H9 (cell line): Measurements from ENCODE around the gene PUM1. TPM values are rescaled to one million over a fixed set of nuclear protein-coding genes. Genes with fewer than 3 reads are reported as not detected.

Source experiments
- DNase-seq: peaks from one replicate; pipeline ENCODE4 v3.0.0-alpha.2; 2017
- H2AFZ ChIP-seq: one replicate; pipeline ENCODE4 v1.6.1; 2013; ENCODE audit warnings: mild to moderate bottlenecking, low read length, control low read depth, moderate library complexity
- H2AK5ac ChIP-seq: 2 replicates; pipeline ENCODE4 v1.6.1; 2013; ENCODE audit warnings: low read length, control low read depth, mixed read lengths; ENCODE audit not compliant: insufficient read length
- H2BK120ac ChIP-seq: one replicate; pipeline ENCODE4 v1.6.1; 2013; ENCODE audit warnings: low read depth, mild to moderate bottlenecking, low read length, control low read depth, inconsistent platforms; ENCODE audit not compliant: poor library complexity, severe bottlenecking
- H2BK12ac ChIP-seq: 2 replicates; pipeline ENCODE4 v1.6.1; 2013; ENCODE audit warnings: low read length, control low read depth, mixed read lengths, low read depth; ENCODE audit not compliant: insufficient read length
- H2BK15ac ChIP-seq: 2 replicates; pipeline ENCODE4 v1.6.1; 2013; ENCODE audit warnings: low read depth, low read length, control low read depth
- H2BK20ac ChIP-seq: one replicate; pipeline ENCODE4 v1.6.1; 2013; ENCODE audit warnings: low read depth, mild to moderate bottlenecking, low read length, control low read depth, inconsistent platforms; ENCODE audit not compliant: poor library complexity, severe bottlenecking
- H2BK5ac ChIP-seq: 2 replicates; pipeline ENCODE4 v1.6.1; 2013; ENCODE audit warnings: low read length, control low read depth, mixed read lengths; ENCODE audit not compliant: insufficient read length
- H3K14ac ChIP-seq: 2 replicates; pipeline ENCODE4 v1.6.1; 2013; ENCODE audit warnings: low read length, control low read depth; ENCODE audit not compliant: insufficient read depth
- H3K18ac ChIP-seq: 2 replicates; pipeline ENCODE4 v1.6.1; 2013; ENCODE audit warnings: low read depth, mild to moderate bottlenecking, mixed read lengths, low read length, control low read depth; ENCODE audit not compliant: insufficient read length
- H3K23ac ChIP-seq: 2 replicates; pipeline ENCODE4 v1.6.1; 2013; ENCODE audit warnings: low read length, control low read depth, mixed read lengths, low read depth; ENCODE audit not compliant: insufficient read length
- H3K23me2 ChIP-seq: 2 replicates; pipeline ENCODE4 v1.6.1; 2013; ENCODE audit warnings: low read depth, mild to moderate bottlenecking, mixed read lengths, low read length, control low read depth; ENCODE audit not compliant: insufficient read length, poor library complexity, severe bottlenecking
- H3K27ac ChIP-seq: 2 replicates; pipeline ENCODE4 v1.5.1; 2013; ENCODE audit warnings: low read length, control low read depth, mixed read lengths, low read depth; ENCODE audit not compliant: insufficient read length
- H3K27me3 ChIP-seq: 2 replicates; pipeline ENCODE4 v1.6.1; 2013; ENCODE audit warnings: low read length, control low read depth, inconsistent platforms; ENCODE audit not compliant: insufficient read depth
- H3K4ac ChIP-seq: 2 replicates; pipeline ENCODE4 v1.6.1; 2013; ENCODE audit warnings: low read depth, mild to moderate bottlenecking, control low read depth, inconsistent platforms, low read length, moderate library complexity
- H3K4me1 ChIP-seq: 2 replicates; pipeline ENCODE4 v1.6.1; 2013; ENCODE audit warnings: low read length, control low read depth, inconsistent platforms; ENCODE audit not compliant: insufficient read depth
- H3K4me2 ChIP-seq: 2 replicates; pipeline ENCODE4 v1.6.1; 2013; ENCODE audit warnings: low read length, control low read depth, mixed read lengths; ENCODE audit not compliant: insufficient read length, insufficient read depth
- H3K56ac ChIP-seq: 2 replicates; pipeline ENCODE4 v1.6.1; 2013; ENCODE audit warnings: low read depth, mild to moderate bottlenecking, mixed read lengths, low read length, control low read depth; ENCODE audit not compliant: insufficient read length
- H3K79me1 ChIP-seq: 2 replicates; pipeline ENCODE4 v1.6.1; 2013; ENCODE audit warnings: low read depth, mild to moderate bottlenecking, moderate library complexity, low read length, control low read depth, inconsistent platforms; ENCODE audit not compliant: insufficient read depth, poor library complexity, severe bottlenecking
- H3K79me2 ChIP-seq: 2 replicates; pipeline ENCODE4 v1.6.1; 2013; ENCODE audit warnings: low read length, control low read depth, inconsistent platforms; ENCODE audit not compliant: insufficient read depth
- H3K9ac ChIP-seq: 2 replicates; pipeline ENCODE4 v1.6.1; 2013; ENCODE audit warnings: low read length, control low read depth, mixed read lengths; ENCODE audit not compliant: insufficient read length; ENCODE audit errors: extremely low read depth
- H3K9me3 ChIP-seq: one replicate; pipeline ENCODE4 v1.6.1; 2013; ENCODE audit warnings: low read depth, low read length, inconsistent platforms; ENCODE audit not compliant: control insufficient read depth
- H3T11ph ChIP-seq: one replicate; pipeline ENCODE4 v1.6.1; 2013; ENCODE audit warnings: mild to moderate bottlenecking, low read length, control low read depth, inconsistent platforms
- H4K20me1 ChIP-seq: one replicate; pipeline ENCODE4 v1.6.1; 2013; ENCODE audit not compliant: control insufficient read depth, insufficient read length, insufficient read depth
- H4K5ac ChIP-seq: 2 replicates; pipeline ENCODE4 v1.6.1; 2013; ENCODE audit warnings: low read depth, mild to moderate bottlenecking, mixed read lengths, low read length, control low read depth; ENCODE audit not compliant: insufficient read length
- H4K8ac ChIP-seq: replicated peaks from 2 replicates; pipeline ENCODE4 v1.6.1; 2013; ENCODE audit warnings: low read length, control low read depth, mixed read lengths, low read depth; ENCODE audit not compliant: insufficient read length
- H4K91ac ChIP-seq: 2 replicates; pipeline ENCODE4 v1.6.1; 2013; ENCODE audit warnings: low read depth, mild to moderate bottlenecking, moderate library complexity, mixed read lengths, low read length, control low read depth; ENCODE audit not compliant: insufficient read length
- H3K27ac Mint-ChIP-seq, 3 experiments: 2 replicates in 2 of 3; 3 replicates in 1 of 3; pipeline ENCODE4 v1.8.0; 2020 to 2021; ENCODE audit warnings: mixed read lengths in 3 of 3, mild to moderate bottlenecking in 1 of 3, moderate library complexity in 1 of 3
- H3K27me3 Mint-ChIP-seq: 2 replicates; pipeline ENCODE4 v1.8.0; 2021; ENCODE audit warnings: low read depth, mild to moderate bottlenecking, moderate library complexity, mixed read lengths
- H3K36me3 Mint-ChIP-seq, 3 experiments: 2 replicates in 2 of 3; 3 replicates in 1 of 3; pipeline ENCODE4 v1.8.0; 2020 to 2021; ENCODE audit warnings: low read depth in 3 of 3, mixed read lengths in 3 of 3; ENCODE audit not compliant: insufficient read depth in 1 of 3
- H3K4me1 Mint-ChIP-seq, 2 experiments: 2 replicates each; pipeline ENCODE4 v1.8.0; 2020; ENCODE audit warnings: mixed read lengths in 2 of 2
- H3K4me3 Mint-ChIP-seq, 2 experiments: 2 replicates in 1 of 2; 3 replicates in 1 of 2; pipeline ENCODE4 v1.8.0; 2020 to 2021; ENCODE audit warnings: mild to moderate bottlenecking in 2 of 2, mixed read lengths in 2 of 2, moderate library complexity in 1 of 2
- H3K9me3 Mint-ChIP-seq, 2 experiments: 2 replicates in 1 of 2; 3 replicates in 1 of 2; pipeline ENCODE4 v1.8.0; 2020; ENCODE audit warnings: mild to moderate bottlenecking in 2 of 2, mixed read lengths in 2 of 2, moderate library complexity in 1 of 2
- CTCF ChIP-seq: fragments of 200-600 bp; sonication (generic); conservative IDR thresholded peaks from 3 replicates; pipeline ENCODE4 v1.8.0; 2021; ENCODE audit warnings: antibody characterized with exemption, mild to moderate bottlenecking
- WGBS: extraction: QIAGEN DNeasy Blood & Tissue Kit; methylation state at CpG from one replicate; pipeline ENCODE4 v1.1.7; 2013; ENCODE audit warnings: missing lambda C conversion rate, low lambda C conversion rate, mixed read lengths; ENCODE audit not compliant: insufficient read length; ENCODE audit errors: extremely low coverage; 5-methylcytosine and 5-hydroxymethylcytosine counted together
- total RNA-seq: library from RNA; stranded (reverse); gene quantifications from 2 replicates; pipeline ENCODE4 v1.2.1, GENCODE V29; 2021

PUM1 gene
- total RNA-seq, 1 experiment from 2014 or later = 164 TPM

- H3K27me3 Mint-ChIP-seq = no peaks in the 10 kb centered on the region
- peak overlapping the region; percentile 95 to 98 for H3K4me3 Mint-ChIP-seq
- peak overlapping the region; percentile 99 to 100 (median 100) for H3K27ac Mint-ChIP-seq
- H3K36me3 Mint-ChIP-seq = peaks cover 9 to 13% (median 13%) of the 10 kb centered on the region in 3 experiments
- TF ChIP-seq CTCF = no peak
- WGBS = no CpG with 5 or more reads among the region's 19 CpGs
- Histone ChIP-seq H3T11ph (peak overlapping the region; percentile 23), H2BK12ac (no peak overlapping the region), H3K23ac (no peak overlapping the region), H4K8ac (no peak overlapping the region), H3K4me2 (peak overlapping the region; percentile 60), H3K9me3 (no peaks in the 10 kb centered on the region), H3K4me1 (peaks cover 2% of the 10 kb centered on the region; the same call in 1 of the 2 replicates), H4K91ac (peak overlapping the region; percentile 27), H3K79me2 (peaks cover 45% of the 10 kb centered on the region), H2AFZ (no peak overlapping the region), H3K79me1 (no peaks in the 10 kb centered on the region), H3K4ac (peak overlapping the region; percentile 83; the same call in 1 of the 2 replicates), H2BK120ac (no peak overlapping the region), H3K56ac (peak overlapping the region; percentile 23), H4K5ac (peak overlapping the region; percentile 97), H2BK5ac (peak overlapping the region; percentile 92), H3K18ac (peak overlapping the region; percentile 80), H2BK20ac (no peak overlapping the region), H3K27me3 (no peaks in the 10 kb centered on the region), H2AK5ac (peak overlapping the region; percentile 54), H3K27ac (peak overlapping the region; percentile 88), H2BK15ac (no peak overlapping the region), H3K23me2 (peaks cover 10% of the 10 kb centered on the region), H3K9ac (peak overlapping the region; percentile 98), H3K14ac (peak overlapping the region; percentile 95), H4K20me1 (no peaks in the 10 kb centered on the region)
- peaks cover 13 to 22% of the 10 kb centered on the region in 2 experiments for H3K4me1 Mint-ChIP-seq
- no peaks in the 10 kb centered on the region; a peak in 3 of 5 replicates for H3K9me3 Mint-ChIP-seq
- no peak for DNase-seq
Observed at GRCh38 chr1:31064718-31065309, 703 bp downstream of the PUM1 start.
